ENCODE data around the gene PDCD1LG2.
"Not testable (repeated sequence)": the region's sequence is repeated elsewhere in the genome, so short reads cannot be mapped to it uniquely, and the experiment has no call there.

GRCh38 chr9:5494765-5495164 lies 15.6 kb upstream of the PDCD1LG2 start:
- TF ChIP-seq POLR2AphosphoS5 (IDR thresholded peaks at IDR 0.05; ENCODE audit: low read depth); CTCF (IDR thresholded peaks at IDR 0.05; ENCODE audit: insufficient read depth, low read length); REST (IDR thresholded peaks at IDR 0.05; ENCODE audit: insufficient replicate concordance, low read depth); GABPA (IDR thresholded peaks at IDR 0.05; ENCODE audit: low read depth); SPI1 (IDR thresholded peaks at IDR 0.05; ENCODE audit: borderline replicate concordance, low read depth): not testable (repeated sequence)

Data from HL-60 (cell line).